Ishikawa (cell line): Measurements from ENCODE around the gene FGF12.

ENCODE experiments used
- CEBPB ChIP-seq: IDR thresholded peaks from 2 replicates; pipeline ENCODE4 v1.6.1; 2012
- CREB1 ChIP-seq: IDR thresholded peaks from 2 replicates; pipeline ENCODE4 v1.6.1; 2012; ENCODE audit warnings: low read depth
- EGR1 ChIP-seq: IDR thresholded peaks from 2 replicates; pipeline ENCODE4 v1.6.1; 2012
- FOXM1 ChIP-seq: IDR thresholded peaks from 2 replicates; pipeline ENCODE4 v1.6.1; 2012; ENCODE audit warnings: low read depth, borderline replicate concordance
- NFIC ChIP-seq: IDR thresholded peaks from 2 replicates; pipeline ENCODE4 v1.6.1; 2012
- RAD21 ChIP-seq: IDR thresholded peaks from 2 replicates; pipeline ENCODE4 v1.6.1; 2012; ENCODE audit warnings: low read depth
- TAF1 ChIP-seq: IDR thresholded peaks from 2 replicates; pipeline ENCODE4 v1.6.1; 2012; ENCODE audit warnings: low read depth, mild to moderate bottlenecking
- TCF12 ChIP-seq: IDR thresholded peaks from 2 replicates; pipeline ENCODE4 v1.6.1; 2012; ENCODE audit warnings: low read depth
- TEAD4 ChIP-seq: IDR thresholded peaks from 2 replicates; pipeline ENCODE4 v1.6.1; 2012
- YY1 ChIP-seq: IDR thresholded peaks from 2 replicates; pipeline ENCODE4 v1.6.1; 2012; ENCODE audit warnings: low read depth
- ZBTB7A ChIP-seq: IDR thresholded peaks from 2 replicates; pipeline ENCODE4 v1.6.1; 2012; ENCODE audit warnings: low read depth
- TF ChIP-seq, protein P1 (sequence below): IDR thresholded peaks from 2 replicates; pipeline ENCODE4 v1.6.1; 2012

GRCh38 chr3:192161661-192162060, 565.7 kb downstream of the FGF12 start:
- TF ChIP-seq ZBTB7A (no peak), CREB1 (no peak), EGR1 (no peak), CEBPB (no peak), YY1 (no peak), TEAD4 (no peak), FOXM1 (no peak), NFIC (no peak), TAF1 (no peak), RAD21 (no peak), TCF12 (no peak)
- TF ChIP-seq, protein P1, sequence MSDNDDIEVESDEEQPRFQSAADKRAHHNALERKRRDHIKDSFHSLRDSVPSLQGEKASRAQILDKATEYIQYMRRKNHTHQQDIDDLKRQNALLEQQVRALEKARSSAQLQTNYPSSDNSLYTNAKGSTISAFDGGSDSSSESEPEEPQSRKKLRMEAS: no peak
